Anterior cingulate cortex (tissue), 58 donors: Measurements from ENCODE around the gene C16orf95.

Source experiments
- DNase-seq, 58 donors: peaks; one replicate each; lab custom pipeline; 2025; lab: John Stamatoyannopoulos, UW

C16orf95 gene

DNA sequence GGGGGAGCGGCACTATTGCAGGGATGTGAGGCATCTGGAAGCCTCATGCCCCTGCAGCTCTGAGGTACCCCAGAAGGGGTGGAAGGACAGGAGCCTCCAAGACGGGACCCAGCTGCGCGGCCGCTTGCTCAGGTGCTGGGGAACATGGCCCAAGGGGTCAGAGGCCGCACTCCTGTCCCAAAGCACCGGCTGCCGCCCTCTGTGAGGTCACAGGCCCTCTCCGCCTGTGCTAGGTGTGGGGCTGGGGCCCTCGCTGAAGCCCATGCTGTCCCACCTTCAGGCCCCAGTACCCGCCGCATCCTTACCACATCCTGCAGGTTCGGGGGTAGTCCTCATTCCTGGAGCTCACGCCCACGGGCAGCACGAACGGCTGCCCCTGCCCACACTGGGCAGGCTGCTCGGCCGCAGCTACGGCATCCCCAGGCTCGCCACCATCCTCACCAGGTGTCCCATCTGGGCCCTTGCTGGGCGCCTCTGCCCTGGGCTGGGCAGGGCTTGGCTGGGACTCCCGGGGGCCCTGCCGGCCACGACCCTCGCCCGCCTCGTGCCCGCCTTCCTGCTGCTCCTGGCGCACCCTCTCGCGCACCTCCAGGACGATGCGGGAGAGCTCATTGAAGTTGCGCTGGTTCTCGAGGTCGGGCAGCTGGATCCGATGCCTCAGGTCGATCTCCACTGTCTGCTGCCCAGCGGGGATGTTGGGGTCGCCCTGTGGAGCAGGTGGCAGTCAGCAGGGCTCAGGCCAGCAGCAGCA is 16.6 kb upstream of the C16orf95 start:
- no peak for DNase-seq

GRCh38 chr16:87333101-87333500 is 15.9 kb upstream of the C16orf95 start:
- peak in 43 of 58 donors; percentile 7 to 75 (median 40) for DNase-seq

DNA sequence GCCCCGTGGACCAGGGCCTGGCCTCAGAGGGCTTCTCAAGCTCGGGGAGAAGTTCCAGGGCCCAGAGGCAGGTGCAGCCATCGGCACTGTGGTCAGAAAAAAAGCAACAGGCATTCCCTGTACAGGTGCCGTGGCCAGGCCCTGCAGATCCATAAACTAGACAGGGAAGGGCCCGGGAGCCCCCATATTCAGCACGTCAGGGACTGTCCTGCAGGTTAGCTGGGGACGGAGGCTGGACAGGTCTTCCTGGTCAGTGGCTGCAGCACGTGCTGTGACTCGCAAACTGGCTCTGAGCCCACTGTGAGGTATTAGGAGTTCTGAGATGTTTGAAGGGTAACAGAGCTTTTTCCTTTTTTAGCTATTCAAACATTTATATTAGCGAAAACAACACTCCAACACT is 15.0 kb upstream of the C16orf95 start:
- no peak for DNase-seq

GRCh38 chr16:87331241-87331801 is 14.1 kb upstream of the C16orf95 start:
- no peak for DNase-seq

DNA sequence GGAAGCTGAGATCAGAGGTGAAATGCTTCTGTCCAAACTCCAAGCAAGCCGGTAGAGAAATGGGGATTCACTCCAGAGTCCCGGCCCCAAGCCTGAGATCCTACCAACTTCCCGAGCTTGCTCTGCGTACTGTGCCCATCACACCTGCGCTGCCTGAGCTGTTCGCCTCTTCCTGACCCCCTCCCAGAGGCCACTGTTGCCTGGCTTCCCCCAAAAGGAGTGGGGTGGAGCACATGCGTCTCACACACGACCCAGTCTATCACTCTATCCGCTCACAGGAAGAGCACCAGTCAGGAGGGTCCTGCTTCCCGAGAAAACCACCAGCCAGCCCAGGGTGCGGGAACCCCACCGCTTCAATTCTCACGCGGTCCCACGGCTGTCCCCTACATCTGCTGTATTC is 13.5 kb upstream of the C16orf95 start:
- no peak for DNase-seq

GRCh38 chr16:87330257-87330624 is 13.0 kb upstream of the C16orf95 start:
- no peak for DNase-seq

GRCh38 chr16:87329436-87330256 is 12.5 kb upstream of the C16orf95 start:
- DNase-seq: peak in 1 of 58 donors; percentile 15

DNA sequence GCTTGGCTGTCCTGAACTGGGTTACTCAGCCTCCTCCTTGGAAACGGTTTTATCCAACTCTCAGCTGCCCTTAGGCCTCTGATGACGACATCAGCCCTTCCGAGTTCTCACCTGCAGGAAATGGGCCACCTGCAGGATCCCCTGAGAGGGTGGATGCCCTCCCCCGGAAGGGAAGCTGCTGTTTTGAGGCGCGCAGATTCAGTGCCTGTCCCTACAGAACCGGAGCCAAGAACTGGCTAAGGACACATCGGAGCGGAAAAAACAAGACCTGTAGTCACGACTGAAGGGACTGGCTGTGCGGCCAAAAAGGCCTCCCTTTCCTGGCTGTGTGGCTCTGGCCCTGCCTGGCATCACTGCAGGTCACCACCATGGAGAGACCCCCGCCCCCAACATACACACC is 11.7 kb upstream of the C16orf95 start:
- DNase-seq: no peak

GRCh38 chr16:87327798-87328495 is 10.8 kb upstream of the C16orf95 start:
- no peak for DNase-seq

DNA sequence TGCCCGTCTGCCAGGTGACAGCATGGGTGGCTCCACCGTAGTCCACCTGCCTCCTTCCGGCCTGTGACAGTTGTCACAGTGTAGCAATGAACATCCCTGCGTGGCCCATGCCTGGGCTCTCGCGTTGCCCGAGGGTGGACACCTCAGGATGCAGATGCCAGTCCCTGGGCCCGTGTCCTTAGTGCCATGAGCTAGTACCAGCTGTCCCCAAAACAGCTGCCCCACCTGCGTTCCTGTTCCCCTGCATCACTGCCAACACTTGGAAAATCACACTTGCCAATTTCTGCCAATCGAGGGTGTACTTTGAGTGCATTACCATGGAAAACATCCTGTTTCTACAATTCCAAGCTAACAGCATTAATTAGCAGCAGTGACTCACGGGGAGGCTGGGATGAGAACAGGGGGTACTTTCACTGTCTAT is 9.0 kb upstream of the C16orf95 start:
- peak in 26 of 58 donors; percentile 13 to 87 (median 39) for DNase-seq

DNA sequence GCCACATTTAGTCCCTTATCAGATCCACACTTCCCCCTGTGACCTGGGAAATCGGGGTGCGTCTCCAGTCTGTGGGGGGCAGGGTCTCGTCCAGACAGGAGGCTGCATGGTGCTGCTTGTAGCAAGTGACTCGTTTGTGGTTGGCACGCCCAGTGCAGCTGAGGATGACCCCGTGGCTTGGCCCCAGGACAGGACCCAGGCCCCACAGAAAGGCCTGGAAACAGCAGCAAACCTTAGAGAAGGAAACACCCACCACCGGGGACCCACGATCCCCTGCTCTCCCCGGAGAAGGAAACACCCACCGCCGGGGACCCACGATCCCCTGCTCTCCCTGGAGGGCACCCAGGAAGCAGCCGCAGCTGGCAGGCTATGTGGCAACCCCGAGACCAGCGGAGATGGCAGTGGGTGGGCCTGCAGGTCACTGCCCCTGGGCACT is 8.2 kb upstream of the C16orf95 start:
- DNase-seq: no peak

- DNase-seq: peak in 21 of 58 donors; percentile 4 to 53 (median 21)
These were observed 7.5 kb upstream of the C16orf95 start for GRCh38 chr16:87324411-87325275.

DNA sequence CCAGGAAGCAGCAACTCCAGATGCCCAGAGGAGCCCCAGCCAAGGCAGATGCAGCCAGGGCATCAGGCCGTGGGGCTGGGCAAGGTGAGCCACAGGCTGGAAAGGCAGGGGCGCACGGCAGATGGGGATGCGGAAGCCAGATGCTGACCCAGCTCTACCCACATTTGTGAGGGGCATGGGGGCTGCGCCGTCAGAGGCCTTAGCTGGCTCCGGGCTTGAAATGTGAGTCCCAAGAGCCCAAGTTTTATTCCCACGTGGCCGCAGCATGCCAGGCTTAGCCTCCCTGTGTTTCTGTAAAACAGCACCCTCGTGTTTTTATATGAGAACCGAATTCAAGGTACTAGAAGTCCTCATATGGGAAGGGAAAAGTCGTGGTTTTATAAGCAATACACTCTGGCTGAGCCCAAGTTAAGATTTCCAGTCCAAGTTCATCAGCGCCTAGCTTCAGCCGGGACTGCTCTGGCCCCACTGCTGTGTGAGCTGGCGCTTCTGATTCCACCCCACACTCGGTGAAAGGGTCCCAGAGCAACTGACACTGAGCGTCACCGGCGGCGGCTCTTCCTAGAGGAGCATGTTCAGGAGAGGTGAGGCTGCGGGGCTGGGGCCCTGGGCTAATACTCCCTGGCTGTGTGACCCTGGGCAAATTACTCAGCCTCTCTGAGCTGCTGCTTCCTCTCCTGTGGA is 6.7 kb upstream of the C16orf95 start:
- no peak for DNase-seq

GRCh38 chr16:87322833-87323726 is 5.9 kb upstream of the C16orf95 start:
- no peak for DNase-seq

GRCh38 chr16:87322360-87322759 is 5.2 kb upstream of the C16orf95 start:
- DNase-seq: no peak

- no peak for DNase-seq
These were observed 4.3 kb upstream of the C16orf95 start for GRCh38 chr16:87321336-87322107.

- no peak for DNase-seq
These were observed 3.5 kb upstream of the C16orf95 start for GRCh38 chr16:87320510-87321227.
